ENCODE results near the gene MLC1. TPM values are rescaled to one million over a fixed set of nuclear protein-coding genes. Genes with fewer than 3 reads are reported as not detected.

MLC1 gene
- polyA plus RNA-seq (2014; cell fraction: cytosol; rRNA removed): not detected in 2 replicates
- not detected in 2 replicates for polyA plus RNA-seq (2014; cell fraction: nucleus; rRNA removed)

DNA sequence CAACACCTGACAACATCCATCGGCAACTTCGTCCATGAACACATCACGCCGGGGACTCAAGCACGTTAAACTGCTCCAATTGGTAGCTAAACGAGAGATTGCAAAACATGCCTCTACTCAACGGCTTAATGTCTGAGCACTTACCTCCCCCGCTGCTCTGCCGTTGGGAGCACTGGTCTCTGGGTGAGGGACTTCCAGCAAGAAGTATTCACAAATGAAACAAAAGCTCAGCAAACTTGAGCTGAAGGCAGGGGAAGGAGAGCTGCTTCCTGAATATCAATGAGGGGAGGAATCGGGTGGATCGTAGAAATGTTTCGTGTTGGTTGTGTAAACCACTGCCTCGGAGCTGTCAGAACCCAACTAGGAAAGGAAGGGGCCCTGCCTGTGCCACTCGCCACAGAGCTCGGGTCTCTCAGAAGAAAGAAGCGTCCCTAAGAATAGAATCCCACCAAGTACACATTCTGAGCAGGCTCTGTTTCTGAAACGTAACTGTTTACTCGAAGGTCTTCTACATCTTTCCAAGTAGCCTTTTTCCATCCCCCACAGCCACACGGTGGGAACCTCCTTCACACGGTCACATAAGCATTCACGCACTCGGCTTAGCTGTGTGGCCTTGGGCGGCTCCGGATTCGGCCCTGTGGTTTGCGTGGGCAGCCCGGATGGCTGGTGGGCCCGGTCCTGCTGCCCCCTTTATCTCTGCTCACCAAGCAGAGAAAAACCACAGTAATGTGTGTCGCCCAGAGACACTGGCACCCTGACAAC lies at the start of gene MLC1:
Gene MLC1, minus strand, starts transcription at position 216 of the 762 bp plus-strand sequence. CDS start 524 bp downstream, outside the sequence.
- DNase-seq (ENCODE audit: low spot score): no peak

DNA sequence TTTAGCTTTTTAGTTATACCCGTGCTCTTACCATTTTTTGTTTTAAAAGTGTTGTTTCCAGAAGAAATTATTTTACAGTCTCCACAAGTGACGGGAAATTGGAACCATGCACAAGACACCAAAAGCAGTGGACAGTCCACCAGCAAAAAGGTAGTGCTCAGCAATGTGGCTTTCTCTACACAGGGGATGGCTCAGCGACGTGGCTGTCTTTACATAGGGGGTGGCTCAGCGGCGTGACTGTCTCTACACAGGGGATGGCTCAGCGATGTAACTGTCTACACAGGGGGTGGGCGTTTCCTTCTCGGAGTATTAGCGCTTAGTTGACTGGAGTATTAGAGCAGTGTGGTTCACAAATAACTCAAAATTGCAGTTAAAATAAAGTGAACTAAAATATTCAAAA lies 49.3 kb upstream of the MLC1 start:
- DNase-seq (ENCODE audit: low spot score): no peak

DNA sequence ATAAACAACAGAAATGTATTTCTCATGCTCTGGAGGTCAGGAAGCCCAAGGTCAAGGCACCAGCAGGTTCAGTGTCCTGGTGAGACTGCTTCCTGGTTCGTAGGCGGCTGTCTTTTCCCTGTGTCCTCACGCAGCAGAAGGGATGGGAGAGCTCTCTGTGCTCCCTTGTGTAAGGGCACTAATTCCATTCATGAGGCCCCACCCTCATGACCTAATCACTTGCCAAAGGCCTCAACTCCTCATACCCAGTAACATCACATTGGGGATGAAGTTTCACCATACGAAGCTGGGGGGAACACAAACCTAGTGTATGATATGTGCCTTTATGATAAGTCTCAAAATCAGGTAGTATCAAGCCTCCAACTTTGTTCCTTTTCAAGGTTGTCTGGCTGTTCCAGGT lies 46.7 kb upstream of the MLC1 start:
- no peak for DNase-seq (ENCODE audit: low spot score)

DNA sequence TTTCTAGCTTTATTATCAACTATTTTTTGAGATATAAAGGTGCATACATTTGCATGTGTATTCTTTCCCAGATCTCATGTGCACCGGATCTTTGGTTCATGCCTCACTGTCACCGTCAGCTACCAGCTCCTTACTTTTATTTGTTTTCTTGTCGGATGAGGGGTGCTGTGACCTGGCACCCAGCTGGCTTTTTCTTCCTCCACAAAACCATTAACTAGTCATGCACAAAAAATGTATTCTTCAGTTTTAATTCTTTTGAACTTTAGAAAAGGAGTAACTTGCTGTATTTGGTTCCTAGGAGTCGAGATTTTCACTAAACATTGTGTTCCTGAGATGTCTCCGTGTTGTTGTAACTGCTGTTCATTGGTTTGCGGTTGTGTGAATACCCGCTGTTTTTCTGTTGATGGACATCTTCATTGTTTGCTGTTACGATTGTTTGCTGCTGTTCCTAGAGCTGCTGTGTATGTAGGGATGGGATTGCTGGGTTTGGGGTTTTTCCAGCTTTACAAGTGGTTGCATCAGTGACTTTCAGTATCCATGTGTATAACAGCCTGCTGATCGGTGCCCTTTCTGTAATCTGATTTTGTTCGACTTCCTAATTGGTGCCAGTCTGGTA lies 44.0 kb upstream of the MLC1 start:
- no peak for DNase-seq (ENCODE audit: low spot score)

DNA sequence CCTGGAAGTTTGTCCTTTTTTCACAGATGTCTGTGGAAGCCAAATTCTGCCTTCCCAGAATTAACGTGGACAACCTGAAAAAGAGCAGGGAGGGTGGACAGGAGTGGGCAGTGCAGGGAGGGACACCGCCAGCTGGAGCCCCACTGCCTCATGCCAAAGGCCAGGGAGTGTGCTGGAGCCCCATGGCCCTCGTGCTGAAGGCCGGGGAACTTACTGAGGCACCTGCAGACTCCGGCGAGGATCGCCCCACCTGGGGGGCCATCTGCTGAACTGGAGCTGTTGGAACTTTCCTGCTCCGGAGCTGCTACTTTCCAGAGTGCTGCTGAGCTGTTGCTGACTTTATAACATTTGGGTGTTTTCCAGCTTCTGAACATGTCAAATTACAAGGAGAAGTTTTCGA lies 39.8 kb upstream of the MLC1 start:
- DNase-seq (ENCODE audit: low spot score): no peak

DNA sequence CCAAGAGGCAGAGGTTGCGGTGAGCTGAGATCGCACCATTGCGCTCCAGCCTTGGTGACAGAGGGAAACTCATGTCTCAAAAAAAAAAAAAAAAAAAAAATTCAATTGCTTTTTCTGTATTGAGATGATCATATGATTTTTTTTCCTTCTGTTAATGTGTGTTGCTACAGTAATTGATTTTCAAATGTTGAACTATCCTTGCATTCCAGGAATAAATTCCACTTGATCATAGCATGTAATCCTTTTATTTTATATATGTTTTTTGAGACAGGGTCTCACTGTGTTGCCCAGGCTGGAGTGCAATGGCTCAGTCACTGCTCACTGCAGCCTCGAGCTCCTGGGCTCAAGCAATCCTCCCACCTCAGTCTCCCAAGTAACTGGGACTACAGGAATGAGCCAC lies 37.9 kb upstream of the MLC1 start:
- no peak for DNase-seq (ENCODE audit: low spot score)

DNA sequence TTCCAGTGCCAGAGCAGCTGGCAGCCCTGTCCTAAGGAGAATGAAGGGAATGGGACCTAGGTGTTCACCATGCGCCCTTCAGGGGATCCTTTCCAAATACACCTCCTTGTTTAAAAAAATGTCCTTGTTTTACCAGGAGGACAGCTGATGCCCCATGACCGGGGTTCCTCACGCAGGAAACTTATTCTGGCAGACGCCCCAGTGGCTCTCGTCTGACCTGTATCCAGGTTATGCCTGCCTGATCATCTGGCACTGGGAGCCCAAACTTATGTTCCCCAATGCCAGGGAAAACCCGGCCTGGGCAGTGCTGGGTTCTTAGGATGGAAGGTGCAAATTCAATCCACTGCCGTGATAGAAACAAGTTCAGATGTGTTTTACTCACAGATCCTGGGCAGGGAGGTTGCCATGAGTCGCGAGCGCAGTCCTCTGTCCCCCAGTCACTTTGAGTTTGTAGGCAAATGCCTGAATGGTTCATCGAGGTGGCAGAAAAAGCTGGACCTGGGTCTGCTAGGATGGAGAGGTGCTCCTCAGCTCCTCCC lies 36.0 kb upstream of the MLC1 start:
- no peak for DNase-seq (ENCODE audit: low spot score)

DNA sequence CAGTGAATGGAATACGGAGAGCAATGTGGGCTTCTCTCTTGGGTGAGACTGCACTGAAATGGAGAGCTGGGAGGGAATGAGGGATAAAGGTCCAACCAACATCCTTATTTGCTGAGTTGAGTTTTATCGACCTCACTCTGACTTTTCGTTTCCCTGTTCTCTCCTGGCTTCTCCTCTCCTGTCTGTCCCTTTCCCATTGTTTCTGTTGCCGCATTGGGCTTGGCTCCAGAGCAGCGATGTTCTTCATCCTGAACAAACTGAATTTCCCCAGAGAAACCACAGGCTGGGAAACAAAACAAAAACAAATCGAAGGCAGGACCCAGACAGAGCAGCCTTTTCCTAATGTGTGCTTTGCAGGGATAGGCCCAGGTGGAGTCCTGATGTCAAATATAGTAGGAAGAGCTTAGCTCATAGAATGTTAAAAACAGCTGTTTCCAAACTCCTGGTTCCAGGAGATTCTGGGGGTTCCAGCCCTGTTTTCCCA lies 34.6 kb upstream of the MLC1 start:
- DNase-seq (ENCODE audit: low spot score): no peak

DNA sequence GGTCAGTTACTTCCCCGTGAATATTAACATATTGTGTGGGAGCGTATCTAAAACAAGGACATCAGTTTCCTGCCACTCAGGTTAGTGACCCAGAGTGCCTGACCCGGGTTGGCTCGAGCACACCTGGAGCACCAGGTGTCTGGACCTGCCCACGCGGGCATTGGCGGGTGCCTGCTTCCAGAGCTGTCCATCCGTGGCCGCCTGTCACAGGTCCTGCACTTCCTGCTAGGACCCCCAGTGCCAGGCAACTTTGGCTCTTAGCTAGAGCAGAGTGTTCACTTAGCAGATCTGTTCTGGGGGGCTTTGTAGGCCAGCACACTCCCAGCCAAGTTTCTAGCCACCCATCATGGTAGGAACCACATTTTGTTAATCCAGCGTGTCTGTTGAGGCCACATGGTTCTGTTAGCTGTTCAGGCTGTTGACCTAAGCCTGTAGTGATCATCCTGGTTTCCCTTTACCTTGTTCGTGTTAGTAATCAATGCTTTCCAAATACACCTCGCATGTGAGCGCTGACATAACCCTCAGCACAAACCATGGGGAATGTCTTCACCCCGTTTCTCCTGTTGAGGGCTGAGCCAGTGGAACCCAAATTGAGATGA lies 34.0 kb upstream of the MLC1 start:
- no peak for DNase-seq (ENCODE audit: low spot score)

DNA sequence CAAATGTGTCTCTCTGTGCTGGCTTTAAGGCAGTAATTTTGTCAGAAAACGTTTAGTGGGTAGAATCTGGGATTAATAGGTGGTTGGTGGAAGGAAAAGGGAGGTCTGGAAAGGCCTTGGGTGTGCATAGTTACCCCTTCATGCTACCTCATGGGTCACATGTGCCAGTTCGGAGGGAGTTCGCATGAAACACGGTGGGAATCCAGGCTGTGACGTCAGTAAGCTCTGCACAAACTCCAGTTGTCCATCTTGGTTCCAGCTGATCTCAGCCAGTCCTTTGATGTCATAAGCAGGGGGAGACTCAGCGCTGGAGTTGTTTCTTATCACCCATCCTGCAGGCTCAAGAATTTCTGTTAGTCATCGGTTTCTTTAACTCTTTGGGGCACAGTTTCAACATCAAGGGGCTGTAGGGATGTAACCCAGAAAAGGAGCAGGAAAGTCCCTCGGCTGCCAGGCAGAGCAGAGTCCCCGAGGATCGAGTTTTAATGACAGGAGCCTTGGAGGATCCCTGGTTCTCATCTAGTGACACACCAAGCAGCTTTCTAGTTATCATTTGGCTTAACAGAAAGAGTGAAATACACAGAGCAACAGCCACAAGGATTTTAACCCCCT lies 33.4 kb upstream of the MLC1 start:
- DNase-seq (ENCODE audit: low spot score): peak; percentile 36

DNA sequence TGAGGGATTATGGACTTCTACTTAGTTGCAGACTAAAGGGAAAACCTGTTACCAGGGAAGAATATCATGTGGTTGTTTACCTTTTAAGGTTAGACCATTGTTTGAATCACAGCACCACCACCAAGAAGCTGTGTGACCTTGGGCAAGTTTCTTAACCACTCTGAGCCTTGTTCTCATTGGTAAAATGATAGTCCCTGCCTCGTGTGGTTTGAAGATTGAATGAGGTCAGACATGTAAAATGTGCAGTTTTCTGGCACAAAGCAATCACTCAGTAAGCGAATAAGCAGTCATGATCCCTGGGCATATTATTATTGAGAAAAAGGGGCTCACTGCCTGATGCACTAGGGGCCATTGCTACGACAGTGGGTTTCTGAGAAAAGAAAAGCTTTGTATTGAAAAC lies 32.9 kb upstream of the MLC1 start:
- no peak for DNase-seq (ENCODE audit: low spot score)

DNA sequence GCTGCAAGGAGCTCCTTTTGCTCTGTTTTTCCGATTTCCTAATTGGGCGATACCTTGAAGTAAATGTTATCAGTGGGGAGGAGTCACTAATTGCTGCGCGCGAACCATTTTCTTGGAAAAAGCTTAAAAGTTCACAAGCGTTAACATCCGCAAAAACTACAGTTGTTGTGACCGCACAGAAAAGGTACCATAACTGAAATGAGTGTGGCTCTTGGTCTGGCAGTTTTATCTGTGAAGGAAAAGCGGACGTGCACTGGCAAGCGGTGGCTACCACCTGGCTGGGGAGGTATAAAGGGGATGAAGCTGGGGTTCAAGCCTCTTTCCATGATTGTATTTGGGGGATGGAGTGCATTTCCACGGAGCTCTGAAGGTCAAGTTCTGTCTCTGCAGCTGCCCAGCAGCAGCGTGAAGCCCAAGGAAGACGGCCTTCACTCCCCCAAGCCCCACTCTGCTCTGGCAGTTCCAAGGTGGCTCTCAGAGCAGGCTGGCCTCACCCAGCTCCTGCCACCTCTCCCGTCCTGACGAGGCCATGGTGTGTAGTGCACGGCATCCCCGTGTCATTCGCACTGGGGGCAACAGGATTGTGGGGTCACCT lies 32.0 kb upstream of the MLC1 start:
- no peak for DNase-seq (ENCODE audit: low spot score)

DNA sequence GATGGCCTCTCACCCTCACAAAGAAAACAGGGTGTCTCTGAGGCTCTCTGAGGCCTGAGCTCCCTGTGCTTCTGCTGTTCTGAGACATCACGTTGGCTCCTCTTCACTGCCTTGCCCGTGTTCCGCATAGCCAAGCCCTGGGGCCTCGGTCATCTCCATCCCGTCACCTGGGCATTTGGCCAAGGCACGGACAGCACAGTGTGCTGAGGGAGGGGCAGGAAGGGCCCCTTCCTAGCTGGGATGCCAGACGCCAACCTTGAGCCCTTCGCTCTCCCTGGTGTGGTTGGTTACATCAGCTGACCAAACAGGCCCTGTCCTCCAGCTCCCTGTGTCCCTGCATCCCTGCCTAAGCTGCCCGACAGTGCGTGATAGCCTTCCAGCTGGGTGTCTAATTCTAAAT lies 30.5 kb upstream of the MLC1 start:
- DNase-seq (ENCODE audit: low spot score): no peak

DNA sequence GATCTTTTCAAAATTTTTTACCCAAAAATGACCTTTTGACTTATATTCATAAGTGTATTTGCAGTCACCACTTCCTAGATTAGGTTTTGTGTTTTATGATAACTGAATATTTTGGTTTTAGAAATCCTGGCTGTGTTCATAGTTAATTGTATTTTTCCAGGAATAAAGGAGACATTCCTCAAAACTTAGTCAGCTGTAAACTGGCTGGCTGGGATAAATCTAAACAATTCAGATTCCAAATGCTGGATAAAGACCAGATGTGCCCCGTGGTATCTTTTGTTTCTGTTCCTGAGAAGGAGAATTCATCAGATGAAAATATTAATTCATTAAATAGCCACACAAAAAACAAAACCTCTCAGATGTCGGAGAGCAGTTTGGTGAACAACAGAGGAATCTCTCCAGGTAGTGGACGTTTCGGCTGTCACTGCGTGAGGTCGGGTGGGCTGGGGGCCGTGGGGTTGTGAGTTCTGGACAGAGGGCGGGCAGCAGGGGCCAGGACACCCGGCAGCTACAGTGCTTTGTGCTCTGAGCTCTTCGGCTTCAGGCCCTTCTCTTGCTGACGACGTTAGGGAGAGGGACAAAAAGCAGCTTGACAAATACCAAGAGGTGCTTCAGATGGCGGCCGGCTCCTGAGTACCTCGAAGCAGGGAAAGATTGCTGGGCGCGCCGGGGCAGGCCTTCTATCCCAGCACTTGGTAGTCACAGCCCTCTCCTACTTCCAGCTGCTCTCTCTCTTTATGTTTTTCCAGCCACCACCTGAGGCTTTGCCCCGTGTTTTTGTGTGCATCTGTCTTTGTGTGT lies 29.2 kb upstream of the MLC1 start:
- DNase-seq (ENCODE audit: low spot score): no peak

DNA sequence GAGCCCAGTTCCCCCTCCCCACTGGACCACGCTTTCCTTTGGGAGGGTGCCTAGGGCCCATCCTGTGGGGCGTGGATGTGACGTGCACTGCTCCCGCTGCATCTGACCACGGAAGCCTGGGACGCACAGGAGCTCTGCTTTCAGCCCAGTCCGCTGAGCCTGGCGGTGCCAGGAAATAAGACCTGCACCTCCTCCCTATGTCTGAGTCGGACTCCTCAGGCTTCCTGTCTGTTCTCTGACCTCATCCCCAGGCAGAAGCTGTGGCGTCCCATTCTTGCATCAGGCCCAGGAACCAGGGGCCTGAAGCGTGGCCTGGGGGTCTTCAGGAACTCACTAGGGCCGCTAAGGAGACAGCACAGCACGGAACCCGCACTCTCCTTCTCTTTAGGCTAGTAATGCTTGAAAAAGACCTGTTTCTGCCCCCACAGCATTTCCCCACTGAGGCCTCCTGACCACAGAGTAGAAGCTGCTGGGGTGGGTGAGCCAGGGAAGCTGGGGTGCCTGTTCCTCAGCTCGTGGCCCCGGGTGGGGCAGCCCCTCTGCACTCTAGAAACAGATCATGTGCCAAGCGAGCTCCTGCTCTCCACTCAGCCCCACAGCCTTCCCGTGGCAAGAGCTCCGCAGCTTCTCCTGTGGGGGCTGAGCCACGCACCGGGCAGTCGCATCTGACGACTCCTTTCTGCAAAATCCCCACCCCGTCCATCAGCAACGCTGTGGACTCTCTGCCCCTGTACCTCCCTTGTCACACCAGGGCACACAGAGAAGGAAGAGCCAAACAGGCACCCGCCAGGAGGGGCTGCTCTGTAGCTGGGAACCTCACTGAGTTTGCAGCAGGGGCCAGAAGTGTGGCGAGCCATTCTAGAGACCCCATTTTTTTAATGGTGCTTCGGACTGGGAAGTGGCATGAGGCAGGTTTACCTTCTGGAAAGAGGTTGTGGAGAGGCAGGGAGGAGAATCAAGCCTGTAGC lies 27.2 kb upstream of the MLC1 start:
- DNase-seq (ENCODE audit: low spot score): no peak

DNA sequence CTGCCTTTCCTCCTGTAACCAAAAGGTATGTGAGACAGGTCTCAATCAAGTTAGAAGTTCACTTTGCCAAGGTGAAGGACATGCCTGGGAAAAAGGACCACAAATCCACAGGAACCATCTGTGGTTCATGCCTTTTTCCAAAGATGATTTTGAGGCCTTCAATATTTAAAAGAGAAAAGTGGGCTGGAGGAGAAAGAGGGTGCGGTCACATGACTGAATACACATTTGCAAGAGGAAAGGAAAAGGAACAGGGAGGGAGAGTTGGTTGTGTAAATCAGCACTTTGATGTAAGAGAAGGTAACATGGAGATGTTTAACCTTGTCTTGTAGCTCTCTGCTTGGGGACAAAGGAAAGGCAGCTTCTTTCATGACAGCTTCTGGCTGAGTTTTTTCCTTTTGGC lies 25.8 kb upstream of the MLC1 start:
- no peak for DNase-seq (ENCODE audit: low spot score)

DNA sequence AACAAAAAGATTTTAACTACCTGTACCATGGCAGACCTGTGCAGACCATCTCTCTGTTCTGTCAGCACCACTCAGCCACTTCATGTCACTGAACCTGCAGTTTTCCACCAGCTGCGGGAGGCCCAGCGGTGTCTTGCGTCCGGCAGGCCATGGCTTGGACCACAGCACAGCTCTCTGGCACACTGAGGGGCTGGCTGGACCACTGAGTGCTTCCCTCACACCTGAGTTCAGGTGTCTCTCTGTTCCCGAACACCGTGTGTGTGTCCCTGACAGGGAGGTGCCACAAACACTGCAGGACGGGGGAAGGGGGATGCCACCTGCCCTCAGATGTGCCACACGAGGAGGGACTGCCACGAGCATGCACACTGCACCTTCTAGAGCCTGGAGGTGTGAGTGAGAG lies 22.3 kb upstream of the MLC1 start:
- DNase-seq (ENCODE audit: low spot score): no peak

DNA sequence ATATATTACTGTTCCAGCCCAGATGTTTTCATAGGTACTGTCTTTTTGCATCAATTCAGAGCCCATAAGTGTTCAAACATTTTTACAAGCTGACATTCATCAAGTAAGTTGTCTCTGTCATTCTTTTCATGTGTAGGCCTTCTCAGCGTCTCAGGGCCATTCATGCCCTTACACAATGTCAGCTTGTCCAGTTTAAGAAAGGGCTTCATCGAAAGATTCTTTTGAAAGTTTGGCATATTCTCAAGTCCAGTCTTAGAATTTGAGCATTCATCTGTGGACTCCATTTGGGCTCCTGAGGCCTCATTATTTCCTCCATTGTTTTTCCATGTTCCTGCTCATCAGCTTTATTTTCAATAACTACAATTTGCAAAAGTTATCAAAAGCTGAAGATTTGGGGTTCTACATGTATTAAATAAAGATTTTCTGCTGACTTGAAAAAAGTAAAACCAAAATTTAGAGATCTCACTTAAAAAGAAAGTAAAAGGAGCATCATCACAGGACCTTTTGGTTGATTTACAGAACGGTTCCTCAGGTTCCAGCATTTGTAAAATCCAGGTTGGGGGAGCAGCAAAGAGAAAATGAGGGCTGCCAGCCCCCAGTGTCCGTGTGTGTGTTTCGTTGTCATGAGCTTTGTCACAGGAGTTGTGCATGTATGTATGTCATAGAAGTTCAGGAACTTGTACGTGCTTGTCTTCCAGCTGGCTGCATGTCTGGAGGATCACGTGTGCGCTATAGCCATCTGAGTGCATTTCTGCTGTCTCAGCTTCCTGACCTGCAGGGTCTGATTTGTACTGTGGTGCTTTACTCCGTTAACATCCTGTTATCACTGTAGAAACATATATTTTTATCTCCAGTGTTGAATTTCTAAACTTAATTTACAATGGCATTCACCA lies 20.2 kb upstream of the MLC1 start:
- no peak for DNase-seq (ENCODE audit: low spot score)

DNA sequence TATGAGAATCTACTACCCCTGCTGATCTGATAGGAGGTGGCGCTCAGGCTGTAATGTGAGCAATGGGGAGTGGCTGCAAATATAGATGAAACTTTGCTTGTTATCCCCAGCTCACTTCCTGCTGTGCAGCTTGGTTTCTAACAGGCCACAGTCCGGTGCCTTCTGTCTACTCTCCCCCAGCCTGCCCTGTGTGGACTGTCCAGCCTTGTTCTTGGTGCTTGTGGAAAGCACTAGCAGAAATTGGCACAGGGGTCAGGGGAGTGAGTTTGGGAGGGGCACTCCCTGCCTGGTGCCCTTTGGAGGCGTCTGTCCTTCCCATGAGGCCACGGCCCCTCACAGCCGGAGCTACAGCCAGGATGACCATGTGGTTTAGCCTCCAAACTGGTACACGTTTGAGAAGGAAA lies 18.9 kb upstream of the MLC1 start:
- DNase-seq (ENCODE audit: low spot score): no peak
